ENCODE measurements around the gene ASS1. TPM values are rescaled to one million over a fixed set of nuclear protein-coding genes. Genes with fewer than 3 reads are reported as not detected.

Gene ASS1
- total RNA-seq, 1 experiment from 2014 or later: 255 TPM

DNA sequence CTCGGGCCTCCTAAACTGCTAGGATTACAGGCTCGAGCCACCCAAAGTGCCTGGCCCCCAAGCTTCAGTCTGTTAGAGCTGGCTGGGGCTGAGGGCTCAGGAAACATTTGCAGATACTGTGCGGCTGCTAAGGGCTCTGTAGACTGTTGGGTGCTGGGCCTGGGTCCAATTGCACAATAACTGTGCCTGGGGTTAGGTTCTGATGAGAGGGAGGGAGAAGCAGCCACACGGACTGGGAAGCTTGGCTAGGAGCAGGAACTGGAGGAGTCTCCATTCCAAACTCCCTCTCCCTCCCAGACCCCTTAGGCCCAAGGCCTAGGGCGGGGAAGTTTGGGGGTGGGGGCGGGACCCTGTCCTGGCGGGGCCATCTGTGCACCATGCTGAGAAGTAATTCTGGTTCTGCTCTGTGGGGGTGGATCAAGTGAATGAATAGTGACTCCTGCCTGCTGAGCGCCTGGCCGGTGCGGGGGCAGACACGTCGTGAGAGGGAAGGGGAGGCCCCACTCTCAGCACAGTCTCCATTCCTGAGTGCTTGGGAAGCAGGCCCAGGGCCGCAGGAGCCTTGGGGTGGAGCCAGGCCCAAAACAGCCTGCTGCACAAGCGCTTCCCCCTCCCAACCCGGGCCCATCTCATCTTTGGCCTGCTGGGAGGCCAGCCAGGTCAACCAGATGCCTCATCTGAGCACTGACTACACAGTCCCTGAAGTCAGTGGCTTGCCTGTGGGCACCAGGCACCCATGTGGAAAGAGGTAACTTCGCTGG is 1.5 kb downstream of the ASS1 start:
- Histone ChIP-seq H4K20me1 (ENCODE audit: insufficient read depth) (0 out of 2 replicates have a peak, but pooled peaks cover 2% of the 10 kb centered on the region), H3K9me2 (ENCODE audit: insufficient read depth) (no peaks in the 10 kb centered on the region), H3F3A (ENCODE audit: insufficient read depth, low read depth) (peaks cover 7% of the 10 kb centered on the region; the same call in 1 of the 2 replicates), H3K27ac (no peak overlapping the region), H3K4me3 (peak overlapping the region; percentile 87), H3K9me3 (ENCODE audit: insufficient read depth, low read depth) (no peaks in the 10 kb centered on the region), H3K79me2 (ENCODE audit: low read depth) (peaks cover 7% of the 10 kb centered on the region; the same call in 1 of the 2 replicates), H3K4me2 (peak overlapping the region; percentile 99), H3K27me3 (ENCODE audit: insufficient read depth, low read depth) (no peaks in the 10 kb centered on the region), H2AFZ (peak overlapping the region; percentile 86; the same call in 1 of the 2 replicates), H3K36me3 (ENCODE audit: low read depth) (no peaks in the 10 kb centered on the region), H3K4me1 (replicated peaks; ENCODE audit: insufficient read depth) (peaks cover 34% of the 10 kb centered on the region)
- intact Hi-C loops (cut with micrococcal nuclease; ENCODE audit: unreplicated experiment): loop anchor here (5.0 kb wide), 2 partner anchors 204 to 319 kb away; no protein-coding TSS in a partner anchor
- peak; percentile 53 to 64 for DNase-seq
- no TSS peak for BruUV-seq (replicated peaks)
- POLR2A ChIA-PET (ENCODE audit: unreplicated experiment): interaction anchor here (0.8 kb wide), 1 partner anchor 46 kb away, joined by 18 read pairs; no protein-coding TSS in a partner anchor
- CTCF ChIA-PET: interaction anchor here (0.6 to 0.7 kb wide), 2 partner anchors 255 to 593 kb away, joined by 3 read pairs; no protein-coding TSS in a partner anchor
- TF ChIP-seq, protein P1, sequence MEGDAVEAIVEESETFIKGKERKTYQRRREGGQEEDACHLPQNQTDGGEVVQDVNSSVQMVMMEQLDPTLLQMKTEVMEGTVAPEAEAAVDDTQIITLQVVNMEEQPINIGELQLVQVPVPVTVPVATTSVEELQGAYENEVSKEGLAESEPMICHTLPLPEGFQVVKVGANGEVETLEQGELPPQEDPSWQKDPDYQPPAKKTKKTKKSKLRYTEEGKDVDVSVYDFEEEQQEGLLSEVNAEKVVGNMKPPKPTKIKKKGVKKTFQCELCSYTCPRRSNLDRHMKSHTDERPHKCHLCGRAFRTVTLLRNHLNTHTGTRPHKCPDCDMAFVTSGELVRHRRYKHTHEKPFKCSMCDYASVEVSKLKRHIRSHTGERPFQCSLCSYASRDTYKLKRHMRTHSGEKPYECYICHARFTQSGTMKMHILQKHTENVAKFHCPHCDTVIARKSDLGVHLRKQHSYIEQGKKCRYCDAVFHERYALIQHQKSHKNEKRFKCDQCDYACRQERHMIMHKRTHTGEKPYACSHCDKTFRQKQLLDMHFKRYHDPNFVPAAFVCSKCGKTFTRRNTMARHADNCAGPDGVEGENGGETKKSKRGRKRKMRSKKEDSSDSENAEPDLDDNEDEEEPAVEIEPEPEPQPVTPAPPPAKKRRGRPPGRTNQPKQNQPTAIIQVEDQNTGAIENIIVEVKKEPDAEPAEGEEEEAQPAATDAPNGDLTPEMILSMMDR (conservative IDR thresholded peaks at IDR 0.05): no peak
- no peak for TF ChIP-seq EZH2 (IDR thresholded peaks at IDR 0.05; ENCODE audit: low read depth)

DNA sequence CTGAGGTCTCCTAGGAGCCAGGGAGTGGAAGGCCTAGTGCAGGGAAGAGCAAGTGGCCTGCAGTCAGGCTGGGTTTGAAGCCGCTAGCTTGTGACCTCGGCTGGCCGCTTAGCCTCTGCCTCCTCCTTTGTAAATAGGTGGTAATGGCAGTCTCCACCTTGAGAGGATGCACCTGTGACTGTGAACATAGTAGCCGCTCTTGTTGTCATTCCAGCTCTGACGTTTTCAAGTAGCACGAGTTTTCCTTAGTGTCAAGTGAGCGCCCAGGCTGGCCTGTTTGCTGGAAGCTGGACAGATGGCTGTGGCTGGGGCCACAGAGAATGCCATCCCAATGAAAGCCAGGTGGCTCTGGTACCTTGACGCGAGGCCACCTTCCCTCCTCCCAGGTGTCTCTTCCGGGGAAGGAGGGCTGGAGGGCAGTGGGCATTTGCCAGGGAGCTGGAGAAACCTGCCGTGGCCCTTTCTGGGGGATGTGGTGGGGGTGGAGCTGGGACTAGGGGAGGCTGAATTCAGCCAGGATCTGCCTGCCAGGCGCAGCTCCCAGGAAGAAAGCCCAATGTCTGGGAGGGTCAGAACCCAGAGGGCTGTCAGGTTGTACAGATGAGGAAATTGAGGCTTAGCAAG is 2.5 kb downstream of the ASS1 start:
- ChIA-PET CTCF (interaction anchor here (0.5 to 0.6 kb wide), 2 partner anchors 106 to 685 kb away, joined by 3 to 5 read pairs; no protein-coding TSS in a partner anchor), POLR2A (ENCODE audit: unreplicated experiment) (no interaction called here)
- H2AFZ ChIP-seq: no peak overlapping the region
- TF ChIP-seq, protein P1 (conservative IDR thresholded peaks at IDR 0.05): no peak
- TF ChIP-seq EZH2 (IDR thresholded peaks at IDR 0.05; ENCODE audit: low read depth): no peak
- BruUV-seq (replicated peaks): no TSS peak
- peaks cover 11% of the 10 kb centered on the region for H4K20me1 ChIP-seq (ENCODE audit: insufficient read depth)
- H3K27me3 ChIP-seq (ENCODE audit: insufficient read depth, low read depth): no peaks in the 10 kb centered on the region
- no peaks in the 10 kb centered on the region for H3K9me2 ChIP-seq (ENCODE audit: insufficient read depth)
- H3K27ac ChIP-seq: no peak overlapping the region
- DNase-seq: no peak
- H3K9me3 ChIP-seq (ENCODE audit: insufficient read depth, low read depth): no peaks in the 10 kb centered on the region
- H3K79me2 ChIP-seq (ENCODE audit: low read depth): peaks cover 7% of the 10 kb centered on the region; the same call in 1 of the 2 replicates
- H3F3A ChIP-seq (ENCODE audit: insufficient read depth, low read depth): peaks cover 7% of the 10 kb centered on the region; the same call in 1 of the 2 replicates
- peaks cover 42% of the 10 kb centered on the region for H3K4me1 ChIP-seq (replicated peaks; ENCODE audit: insufficient read depth)
- H3K4me2 ChIP-seq: peak overlapping the region; percentile 99
- intact Hi-C loops (cut with micrococcal nuclease; ENCODE audit: unreplicated experiment): loop anchor here (5.0 kb wide), 2 partner anchors 205 to 320 kb away; no protein-coding TSS in a partner anchor
- peak overlapping the region; percentile 87; the same call in 1 of the 2 replicates for H3K4me3 ChIP-seq
- H3K36me3 ChIP-seq (ENCODE audit: low read depth): no peaks in the 10 kb centered on the region

DNA sequence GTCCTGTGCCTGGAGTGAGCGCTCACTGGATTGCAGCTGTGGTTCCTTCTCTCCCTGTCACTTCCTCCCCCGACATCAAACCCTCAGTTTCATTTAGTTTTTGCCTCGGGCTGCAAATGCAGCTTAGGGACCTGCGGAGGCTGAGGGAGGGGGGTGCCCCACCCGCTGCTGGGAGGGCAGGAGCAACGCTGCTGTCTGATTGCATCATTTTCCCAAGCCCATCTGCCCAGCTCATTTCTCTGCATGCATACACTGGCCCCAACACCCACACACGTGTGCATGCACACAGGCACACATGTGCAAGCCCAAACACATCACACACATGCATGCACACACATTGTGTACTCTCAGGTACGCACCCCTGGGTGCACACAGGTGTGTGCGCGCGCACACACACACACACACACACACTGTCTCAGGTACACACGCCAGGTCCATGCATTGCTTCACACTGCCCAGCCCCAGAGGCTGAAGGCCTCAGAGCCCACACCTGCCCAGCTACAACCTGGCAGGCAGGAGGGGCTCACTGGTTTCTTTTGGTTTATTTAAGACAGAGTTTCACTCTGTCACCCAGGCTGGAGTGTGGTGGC is 3.4 kb downstream of the ASS1 start:
- TF ChIP-seq, protein P1 (conservative IDR thresholded peaks at IDR 0.05): no peak
- TF ChIP-seq EZH2 (IDR thresholded peaks at IDR 0.05; ENCODE audit: low read depth): no peak
- no peak overlapping the region for H2AFZ ChIP-seq
- H3K9me2 ChIP-seq (ENCODE audit: insufficient read depth): no peaks in the 10 kb centered on the region
- no peak overlapping the region for H3K4me3 ChIP-seq
- H4K20me1 ChIP-seq (ENCODE audit: insufficient read depth): peaks cover 19% of the 10 kb centered on the region
- H3F3A ChIP-seq (ENCODE audit: insufficient read depth, low read depth): peaks cover 7% of the 10 kb centered on the region; the same call in 1 of the 2 replicates
- H3K27ac ChIP-seq: no peak overlapping the region
- no peaks in the 10 kb centered on the region for H3K27me3 ChIP-seq (ENCODE audit: insufficient read depth, low read depth)
- H3K4me1 ChIP-seq (replicated peaks; ENCODE audit: insufficient read depth): peaks cover 42% of the 10 kb centered on the region
- H3K79me2 ChIP-seq (ENCODE audit: low read depth): peaks cover 7% of the 10 kb centered on the region; the same call in 1 of the 2 replicates
- intact Hi-C loops (cut with micrococcal nuclease; ENCODE audit: unreplicated experiment): loop anchor here (5.0 kb wide), 2 partner anchors 206 to 321 kb away; no protein-coding TSS in a partner anchor
- H3K9me3 ChIP-seq (ENCODE audit: insufficient read depth, low read depth): no peaks in the 10 kb centered on the region
- ChIA-PET POLR2A (ENCODE audit: unreplicated experiment) (no interaction called here), CTCF (interaction anchor here (0.6 kb wide), 2 partner anchors 107 to 471 kb away, joined by 3 to 9 read pairs; no protein-coding TSS in a partner anchor)
- no peaks in the 10 kb centered on the region for H3K36me3 ChIP-seq (ENCODE audit: low read depth)
- no TSS peak for BruUV-seq (replicated peaks)
- DNase-seq: peak in 1 of 2 experiments; percentile 20
- peak overlapping the region; percentile 99 for H3K4me2 ChIP-seq

Data from PC-9 (cell line).